Non-pigmented ciliary epithelial cell (primary cell): Measurements from ENCODE around the gene DGCR6.
"Not testable (repeated sequence)": the region's sequence is repeated elsewhere in the genome, so short reads cannot be mapped to it uniquely, and the experiment has no call there.

Experiments used
- DNase-seq: peaks from one replicate; pipeline ENCODE4 v3.0.0-alpha.2; 2010; ENCODE audit warnings: low read depth

The DGCR6 gene

GRCh38 chr22:18960166-18960820 is 54.2 kb downstream of the DGCR6 start:
- not testable (repeated sequence) for DNase-seq

- not testable (repeated sequence) for DNase-seq
Observed at GRCh38 chr22:18961201-18961600, 55.1 kb downstream of the DGCR6 start.
